HG02798 (cell line): ENCODE results near the gene RPS6KA4.

Experiments used
- ATAC-seq: cut with Tn5 transposase; IDR thresholded peaks from one replicate; pipeline ENCODE4 v1.9.1; 2021; ENCODE audit warnings: mild to moderate bottlenecking; ENCODE audit not compliant: unreplicated experiment, poor library complexity

Gene RPS6KA4

GRCh38 chr11:64324692-64325469 is 34.1 kb upstream of the RPS6KA4 start:
- ATAC-seq = no peak

GRCh38 chr11:64327375-64327774 is 31.6 kb upstream of the RPS6KA4 start:
- ATAC-seq = no peak

- ATAC-seq = no peak
These were observed 31.0 kb upstream of the RPS6KA4 start for GRCh38 chr11:64327993-64328392.

- no peak for ATAC-seq
These were observed 28.1 kb upstream of the RPS6KA4 start for GRCh38 chr11:64330888-64331287.

GRCh38 chr11:64331569-64332371 is 27.2 kb upstream of the RPS6KA4 start:
- ATAC-seq = peak; percentile 62

- ATAC-seq = no peak
These were observed 25.4 kb upstream of the RPS6KA4 start for GRCh38 chr11:64333556-64333955.

GRCh38 chr11:64334764-64335735 is 23.9 kb upstream of the RPS6KA4 start:
- ATAC-seq = peak; percentile 67

GRCh38 chr11:64337538-64338249 is 21.3 kb upstream of the RPS6KA4 start:
- no peak for ATAC-seq

- ATAC-seq = no peak
These were observed 20.2 kb upstream of the RPS6KA4 start for GRCh38 chr11:64338716-64339115.

- ATAC-seq = no peak
These were observed 19.7 kb upstream of the RPS6KA4 start for GRCh38 chr11:64339286-64339685.

GRCh38 chr11:64339754-64340408 is 19.1 kb upstream of the RPS6KA4 start, which contains the start of gene CCDC88B:
Gene CCDC88B (plus strand): TSS chr11:64340204. CDS start chr11:64340267, 63 bp downstream.
- ATAC-seq = peak; percentile 58

GRCh38 chr11:64340671-64341335 is 18.2 kb upstream of the RPS6KA4 start:
- peak; percentile 34 for ATAC-seq

- no peak for ATAC-seq
These were observed 17.5 kb upstream of the RPS6KA4 start for GRCh38 chr11:64341429-64341828.

- ATAC-seq = peak; percentile 52
These were observed 16.8 kb upstream of the RPS6KA4 start for GRCh38 chr11:64341851-64342791.

- no peak for ATAC-seq
These were observed 15.9 kb upstream of the RPS6KA4 start for GRCh38 chr11:64342869-64343745.

- no peak for ATAC-seq
These were observed 15.0 kb upstream of the RPS6KA4 start for GRCh38 chr11:64343767-64344559.
